ENCODE measurements around the gene STARD5. TPM values are rescaled to one million over a fixed set of nuclear protein-coding genes. Genes with fewer than 3 reads are reported as not detected.
A peak's percentile ranks its signal among the peaks of the same experiment; 100 is the strongest.

Gene STARD5
- total and polyA plus RNA-seq, 2 of the 4 experiments (the other 2 are of a cell fraction): 5.0 to 22.8 TPM

DNA sequence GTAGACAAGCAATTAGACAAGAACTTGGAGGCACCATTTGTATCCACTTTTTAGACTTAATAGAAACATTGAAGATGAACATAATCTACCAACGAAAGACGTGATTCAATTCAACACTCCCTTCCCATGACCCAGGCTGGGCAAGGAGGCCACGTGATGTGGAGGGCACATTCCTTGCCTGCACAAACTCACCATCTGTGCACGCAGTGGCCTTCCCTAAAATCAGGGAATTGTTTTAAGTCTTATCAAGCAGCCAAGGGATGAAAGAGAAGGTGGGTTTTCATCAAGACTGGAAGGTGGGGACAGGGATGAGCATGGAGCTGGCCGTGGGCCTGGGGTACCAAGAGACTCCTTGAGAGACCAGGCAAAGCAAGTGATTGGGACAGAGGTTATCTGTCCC, 13.5 kb downstream of the STARD5 start:
- WGBS, 2 experiments (ENCODE audit: extremely low coverage in 2 of 2, insufficient read length in 1 of 2): 80% methylated on average over 1 of the region's 5 CpGs; no CpG with 5 or more reads in 1 of the 2 experiments

More for the DNA sequence above, 13.5 kb downstream of the STARD5 start:
- no peak overlapping the region for H2BK20ac ChIP-seq (ENCODE audit: low read depth, low read length)
- no peaks in the 10 kb centered on the region for H3K9me3 ChIP-seq (ENCODE audit: control insufficient read depth, insufficient read depth, low read length)
- in situ Hi-C loops (cut with MboI; ENCODE audit: low sequenced_read_pairs): no loop called here
- no peak overlapping the region for H2BK15ac ChIP-seq (ENCODE audit: low read depth, low read length)
- POLR2A ChIA-PET (ENCODE audit: unreplicated experiment): no interaction called here
- CTCF ChIA-PET: interaction anchor here (1.2 kb wide), 1 partner anchor 9 kb away, joined by 3 read pairs; no protein-coding TSS in a partner anchor
- no peaks in the 10 kb centered on the region for H4K20me1 ChIP-seq (ENCODE audit: insufficient read depth, low read length)
- BruUV-seq (replicated peaks): no TSS peak
- H2BK120ac ChIP-seq (ENCODE audit: low read depth, low read length): no peak overlapping the region
- H3K79me1 ChIP-seq (ENCODE audit: low read depth in 1 of 2, low read length in 2 of 2): 0 out of 4 replicates have a peak, but pooled peaks cover 0 to 11% of the 10 kb centered on the region in 2 experiments
- ATAC-seq (ENCODE audit: low read depth) (no peak), DNase-seq (no peak)
- no peak overlapping the region for H2AFZ ChIP-seq (replicated peaks; ENCODE audit: low read length, poor library complexity)
- H2BK5ac ChIP-seq (ENCODE audit: low read depth, low read length, poor library complexity, severe bottlenecking): no peak overlapping the region
- H4K5ac ChIP-seq (ENCODE audit: low read depth, low read length): no peak overlapping the region
- no peak overlapping the region for H2AK9ac ChIP-seq (replicated peaks; ENCODE audit: low read depth, low read length, poor library complexity)
- H3K27ac ChIP-seq (ENCODE audit: insufficient read depth, low read length): no peak overlapping the region
- no peak overlapping the region for H3K14ac ChIP-seq (replicated peaks; ENCODE audit: low read depth, low read length)
- no peaks in the 10 kb centered on the region for H3K27me3 ChIP-seq (ENCODE audit: control insufficient read depth, insufficient read depth, low read length)
- peaks cover 36% of the 10 kb centered on the region for H3K9me1 ChIP-seq (ENCODE audit: insufficient read depth, low read length)
- dilution Hi-C loops (cut with HindIII; ENCODE audit: low sequenced_read_pairs, unreplicated experiment): no loop called here
- H4K8ac ChIP-seq (ENCODE audit: low read depth in 2 of 2, low read length in 2 of 2): no peak overlapping the region
- peaks cover 20% of the 10 kb centered on the region for H3K4me1 ChIP-seq (ENCODE audit: control insufficient read depth, insufficient read depth, low read length)
- no peak overlapping the region for H3K4ac ChIP-seq (ENCODE audit: low read depth, low read length)
- peak overlapping the region; percentile 23; the same call in 1 of the 2 replicates for H2AK5ac ChIP-seq (ENCODE audit: low read depth, low read length)
- no peak overlapping the region for H3K23ac ChIP-seq (ENCODE audit: low read depth, low read length)
- no peak overlapping the region for H3K4me2 ChIP-seq (ENCODE audit: low read depth, low read length)
- no peak overlapping the region for H3K9ac ChIP-seq (ENCODE audit: low read depth, low read length)
- no peak overlapping the region for H3K4me3 ChIP-seq (ENCODE audit: insufficient read depth, low read depth, low read length)
- H4K91ac ChIP-seq (ENCODE audit: insufficient read depth, low read depth, low read length): no peak overlapping the region
- H3K56ac ChIP-seq (ENCODE audit: extremely low read depth, insufficient read depth, low read length): no peak overlapping the region
- no peak for TF ChIP-seq CEBPB (IDR thresholded peaks at IDR 0.05; ENCODE audit: low read depth, low read length)
- no peak for TF ChIP-seq POLR2A (IDR thresholded peaks at IDR 0.05; ENCODE audit: low read depth, low read length)
- TF ChIP-seq NFE2L2 (IDR thresholded peaks at IDR 0.05; ENCODE audit: low read depth, low read length): no peak
- no peak for TF ChIP-seq MXI1 (IDR thresholded peaks at IDR 0.05; ENCODE audit: borderline replicate concordance, low read depth, low read length)
- no peak for TF ChIP-seq FOS (IDR thresholded peaks at IDR 0.05; ENCODE audit: low read depth, low read length)
- TF ChIP-seq RFX5 (IDR thresholded peaks at IDR 0.05; ENCODE audit: low read depth, low read length): no peak
- TF ChIP-seq MAFK (IDR thresholded peaks at IDR 0.05; ENCODE audit: low read depth, low read length): no peak
- no peak for TF ChIP-seq RCOR1 (IDR thresholded peaks at IDR 0.05; ENCODE audit: insufficient replicate concordance, low read length)
- TF ChIP-seq RAD21 (IDR thresholded peaks at IDR 0.05; ENCODE audit: low read length): no peak
- TF ChIP-seq USF2 (IDR thresholded peaks at IDR 0.05; ENCODE audit: low read depth, low read length): no peak
- no peak for TF ChIP-seq BHLHE40 (IDR thresholded peaks at IDR 0.05; ENCODE audit: low read depth, low read length)
- TF ChIP-seq, protein P1, sequence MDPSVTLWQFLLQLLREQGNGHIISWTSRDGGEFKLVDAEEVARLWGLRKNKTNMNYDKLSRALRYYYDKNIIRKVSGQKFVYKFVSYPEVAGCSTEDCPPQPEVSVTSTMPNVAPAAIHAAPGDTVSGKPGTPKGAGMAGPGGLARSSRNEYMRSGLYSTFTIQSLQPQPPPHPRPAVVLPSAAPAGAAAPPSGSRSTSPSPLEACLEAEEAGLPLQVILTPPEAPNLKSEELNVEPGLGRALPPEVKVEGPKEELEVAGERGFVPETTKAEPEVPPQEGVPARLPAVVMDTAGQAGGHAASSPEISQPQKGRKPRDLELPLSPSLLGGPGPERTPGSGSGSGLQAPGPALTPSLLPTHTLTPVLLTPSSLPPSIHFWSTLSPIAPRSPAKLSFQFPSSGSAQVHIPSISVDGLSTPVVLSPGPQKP (IDR thresholded peaks at IDR 0.05; ENCODE audit: borderline replicate concordance, low read depth, low read length): no peak
- TF ChIP-seq CHD1 (IDR thresholded peaks at IDR 0.05; ENCODE audit: low read depth, low read length): no peak
- TF ChIP-seq CTCF (conservative IDR thresholded peaks at IDR 0.05; ENCODE audit: low read depth, low read length): no peak
- TF ChIP-seq SMC3 (IDR thresholded peaks at IDR 0.05; ENCODE audit: low read depth, low read length): no peak
- TF ChIP-seq MAZ (IDR thresholded peaks at IDR 0.05; ENCODE audit: borderline replicate concordance, low read depth, low read length): no peak
- H3K18ac ChIP-seq (ENCODE audit: low read depth, low read length): no peak overlapping the region
- intact Hi-C loops (cut with micrococcal nuclease): no loop called here
- peaks cover 37% of the 10 kb centered on the region for H3K36me3 ChIP-seq (ENCODE audit: control insufficient read depth, insufficient read depth, low read length)

Data from IMR-90 (cell line).